T-helper 2 cell treated with Interferon-gamma antibody and Interleukin-4, amounts not matched to agents 100 ng/mL and 5 ng/mL, for 36 hours (primary cell): ENCODE results near the gene DACT3. TPM values are rescaled to one million over a fixed set of nuclear protein-coding genes. Genes with fewer than 3 reads are reported as not detected.
"Not testable (repeated sequence)": the region's sequence is repeated elsewhere in the genome, so short reads cannot be mapped to it uniquely, and the experiment has no call there.

ENCODE experiments used
- intact Hi-C: fragments of 100-400 bp; cut with micrococcal nuclease; formaldehyde crosslinking; loops from one replicate; pipeline ENCODE4 v1.15.1; 2023
- total RNA-seq: library from RNA; stranded (reverse); gene quantifications from 2 replicates; pipeline ENCODE4 v1.2.3, GENCODE V29; 2022

Gene DACT3
- total RNA-seq, 1 donor from 2014 or later, result 0.55 TPM

DNA sequence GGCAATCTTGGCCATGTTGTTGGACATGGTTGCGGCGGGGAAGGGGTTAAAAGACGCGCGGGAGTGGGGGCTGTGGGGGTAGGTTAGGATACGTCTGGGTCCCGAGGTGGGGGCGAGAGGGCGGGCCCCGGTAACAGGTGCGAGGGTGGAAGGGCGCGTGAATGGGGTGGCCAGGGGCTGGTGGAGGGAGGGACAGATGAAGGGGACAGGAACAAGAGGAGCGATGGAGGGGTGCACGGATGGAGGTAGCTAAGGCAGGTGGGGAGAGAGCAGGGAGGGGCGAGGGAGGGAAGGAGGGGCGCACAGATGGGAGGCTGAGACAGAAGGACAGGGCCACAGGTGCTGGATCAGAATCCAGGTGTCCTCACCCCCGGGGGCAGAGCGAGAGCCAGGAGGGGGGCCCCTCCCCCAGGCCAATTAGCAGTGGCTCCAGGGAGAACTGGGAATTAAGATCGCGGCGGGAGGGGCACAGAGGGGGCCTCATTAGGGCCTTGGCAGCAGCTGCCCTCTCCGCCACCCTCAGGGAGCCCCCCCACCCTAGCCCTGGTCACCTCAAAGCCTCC is 26.2 kb downstream of the DACT3 start:
- intact Hi-C loops, result loop anchor here (1.0 to 2.0 kb wide), 3 partner anchors 18 to 34 kb away; partner anchors contain the start of gene DACT3

DNA sequence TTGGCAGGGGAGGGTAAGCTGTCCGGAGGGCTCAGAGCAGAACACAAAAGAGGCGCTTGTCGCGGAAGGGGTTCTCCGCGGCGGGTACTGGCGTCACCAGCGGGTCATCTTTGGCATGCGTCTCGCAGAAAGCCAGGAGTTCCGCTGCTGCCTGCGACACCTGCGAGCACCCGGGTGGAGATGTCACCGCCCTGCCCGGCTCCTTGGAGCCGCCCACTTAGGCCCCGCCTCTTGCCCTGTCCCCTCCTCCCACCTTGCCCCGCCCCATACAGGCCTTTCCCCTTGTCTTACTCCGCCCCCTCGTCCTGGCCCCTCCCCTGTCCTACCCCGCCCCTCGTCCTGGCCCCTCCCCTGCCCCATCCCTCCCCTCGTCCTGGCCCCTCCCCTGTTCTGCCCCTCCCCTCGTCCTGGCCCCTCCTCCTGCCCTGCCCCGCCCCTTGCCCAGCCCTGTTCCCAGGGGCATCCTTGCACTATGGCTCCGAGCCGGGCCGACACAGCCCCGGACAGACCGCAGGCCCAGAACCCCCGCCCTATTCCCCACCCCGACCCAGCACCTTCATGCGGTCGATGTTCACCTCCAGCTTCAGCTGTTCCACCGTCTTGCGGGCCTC is 26.8 kb downstream of the DACT3 start:
- intact Hi-C loops, result loop anchor here (1.0 to 2.0 kb wide), 3 partner anchors 17 to 34 kb away; partner anchors contain the start of gene DACT3

- intact Hi-C loops, result no loop called here
Measured at GRCh38 chr19:46633130-46633529, 27.9 kb downstream of the DACT3 start.

DNA sequence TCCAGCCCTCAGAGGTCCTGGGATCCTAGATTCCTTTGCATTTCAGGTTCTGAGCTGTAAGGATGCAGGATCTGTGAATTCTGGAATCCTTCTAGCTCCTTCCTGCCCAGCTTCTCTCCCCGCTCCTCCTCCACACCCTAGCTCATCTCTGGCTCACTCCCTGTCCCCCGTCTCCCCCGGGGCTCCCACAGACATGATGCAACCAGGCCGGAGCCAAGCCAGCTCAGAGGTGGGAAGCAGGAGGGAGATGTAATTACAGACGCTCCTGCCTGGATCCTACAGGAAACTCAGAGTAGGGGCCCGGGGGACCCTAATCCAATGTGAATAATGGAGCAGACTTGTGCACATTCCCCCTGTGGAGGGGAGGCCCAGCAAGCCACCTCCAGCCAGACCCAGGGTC is 29.5 kb downstream of the DACT3 start:
- intact Hi-C loops, result no loop called here

DNA sequence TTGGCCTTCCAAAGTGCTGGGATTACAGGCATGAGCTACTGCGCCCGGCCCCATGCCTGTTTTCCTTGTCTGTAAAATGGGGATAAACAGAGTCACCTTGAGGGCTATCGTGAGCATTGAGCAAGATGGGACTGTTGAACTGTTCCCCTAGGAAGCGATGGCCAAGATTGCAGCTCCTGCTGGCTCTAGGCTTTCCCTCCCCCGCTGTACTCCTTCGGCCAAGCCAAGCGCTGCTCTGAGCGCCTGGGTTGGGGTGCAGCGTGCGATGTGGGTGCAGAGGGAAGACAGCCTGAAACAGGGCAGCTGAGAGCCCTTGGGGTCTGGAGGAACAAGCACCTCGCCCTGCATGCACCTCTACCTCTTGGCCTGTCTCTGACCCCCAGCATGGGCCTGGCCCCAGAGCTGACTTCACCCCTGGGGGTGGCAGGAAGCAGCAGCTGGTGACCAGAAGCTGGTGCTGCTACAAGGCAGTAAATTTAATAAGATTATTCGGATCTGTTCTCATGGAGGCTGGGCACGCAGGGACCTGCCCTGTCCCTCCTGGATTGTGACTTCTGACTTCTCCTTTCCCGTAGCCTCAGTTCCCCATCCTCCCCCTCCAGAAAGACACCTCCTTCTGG is 30.3 kb downstream of the DACT3 start:
- intact Hi-C loops, result no loop called here

- intact Hi-C loops, result no loop called here
Measured at GRCh38 chr19:46629546-46630025, 31.4 kb downstream of the DACT3 start.

GRCh38 chr19:46628970-46629369 is 32.0 kb downstream of the DACT3 start:
- intact Hi-C loops, result not testable (repeated sequence)

- intact Hi-C loops, result no loop called here
Measured at GRCh38 chr19:46626446-46626845, 34.5 kb downstream of the DACT3 start.

- intact Hi-C loops, result no loop called here
Measured at GRCh38 chr19:46625731-46626130, 35.3 kb downstream of the DACT3 start.

DNA sequence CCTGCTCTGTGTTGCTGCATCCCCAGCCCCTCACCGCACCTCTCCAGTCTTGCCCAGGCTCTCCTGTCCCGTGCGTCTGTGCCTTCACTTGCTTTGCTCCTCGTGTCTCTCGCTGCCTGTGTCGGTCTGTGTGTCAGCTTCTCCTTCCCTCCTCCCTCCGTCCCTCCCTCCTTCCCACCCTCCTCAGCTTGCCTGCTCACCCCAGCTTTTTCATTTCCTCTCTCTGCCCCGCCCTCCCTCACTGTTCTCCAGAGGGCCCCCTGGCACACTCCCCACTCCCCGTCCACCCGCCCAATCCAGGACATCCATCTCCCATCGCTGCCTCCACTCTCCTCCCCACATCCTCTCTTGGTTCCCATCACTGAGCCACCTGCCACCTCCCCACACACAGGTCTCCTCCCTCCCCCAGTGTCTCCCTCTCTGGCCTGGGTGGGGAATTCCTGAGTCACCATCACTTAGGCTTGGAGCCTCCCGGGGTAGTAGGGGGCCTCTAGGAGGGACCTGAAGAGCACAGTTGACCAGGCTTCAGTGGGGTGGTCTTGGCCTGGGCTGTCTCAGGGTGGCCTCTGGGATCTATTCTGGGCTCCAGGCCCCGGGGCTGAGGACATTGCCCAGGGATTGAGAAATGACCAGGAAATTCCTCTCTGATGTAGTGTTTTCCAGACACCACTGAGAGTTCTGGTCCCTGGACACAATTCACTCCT is 35.9 kb downstream of the DACT3 start, which contains the start of gene PTGIR:
Gene PTGIR (minus strand): TSS at position 132 of the 704 bp plus-strand sequence. CDS start 864 bp downstream, outside the sequence.
- intact Hi-C loops, result no loop called here

GRCh38 chr19:46623915-46624502 is 37.0 kb downstream of the DACT3 start:
- intact Hi-C loops, result no loop called here

- intact Hi-C loops, result no loop called here
Measured at GRCh38 chr19:46622118-46622446, 38.9 kb downstream of the DACT3 start.

DNA sequence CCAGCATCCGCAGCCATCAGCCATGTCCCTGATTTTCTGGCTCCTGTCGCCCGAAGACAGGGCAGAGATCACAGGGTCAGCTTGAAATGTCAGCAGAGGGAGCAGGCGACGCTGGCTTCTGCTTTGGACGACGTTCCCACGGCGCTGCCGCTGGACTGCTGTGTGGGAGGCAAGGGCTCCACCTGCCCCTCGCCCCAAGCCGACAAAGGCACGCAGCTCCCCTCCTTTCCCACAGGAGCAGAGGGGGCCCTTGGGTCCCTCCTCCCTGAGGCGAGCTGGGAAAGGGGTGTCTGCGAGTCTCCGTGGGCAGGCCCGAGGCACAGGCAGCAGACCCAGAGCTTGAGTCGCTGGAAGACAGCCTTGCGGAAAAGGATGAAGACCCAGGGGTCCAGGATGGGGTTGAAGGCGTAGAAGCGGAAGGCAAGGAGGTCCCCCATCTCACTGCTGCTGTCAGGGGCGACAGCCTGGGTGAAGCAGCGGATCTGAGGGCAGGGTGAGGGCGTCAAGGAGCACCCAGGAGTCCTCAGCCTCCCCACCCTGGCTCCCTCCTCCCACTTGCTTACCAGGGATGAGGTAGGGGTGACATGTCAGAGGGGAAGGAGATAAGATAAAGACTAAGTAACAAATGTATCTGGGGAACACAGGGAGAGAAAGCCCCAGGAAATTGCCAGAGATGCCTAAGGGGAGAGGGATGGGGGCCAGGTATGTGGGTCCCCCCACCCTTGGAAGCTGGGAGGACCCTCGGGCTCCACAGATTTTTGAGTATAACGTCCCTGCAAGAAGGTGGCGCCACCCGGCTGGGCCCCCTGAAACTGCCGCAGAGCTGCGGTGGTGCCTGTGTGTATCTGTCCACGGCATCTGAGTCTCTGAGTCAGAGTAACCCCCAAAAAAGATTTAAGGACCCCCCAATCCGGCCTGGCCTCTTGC is 39.5 kb downstream of the DACT3 start:
- intact Hi-C loops, result no loop called here

GRCh38 chr19:46620716-46621115 is 40.3 kb downstream of the DACT3 start:
- intact Hi-C loops, result no loop called here

DNA sequence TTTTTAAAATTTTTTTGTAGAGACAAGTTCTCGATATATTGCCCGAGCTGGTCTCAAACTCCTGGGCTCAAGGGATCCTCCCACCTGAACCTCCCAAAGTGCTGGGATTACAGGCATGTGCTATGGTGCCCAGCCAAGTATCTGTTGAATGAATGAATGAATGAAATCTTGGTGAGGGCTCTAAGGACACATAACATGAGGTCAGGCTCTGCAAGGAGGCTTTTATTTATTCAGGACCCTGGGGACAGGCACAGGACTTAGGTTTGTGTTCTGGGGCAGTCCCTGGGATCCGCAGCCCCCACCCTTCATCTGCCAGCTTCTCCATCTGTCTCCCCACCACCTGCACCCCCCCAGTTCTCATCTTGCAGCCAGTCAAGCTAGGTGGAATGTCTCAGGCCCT is 40.7 kb downstream of the DACT3 start:
- intact Hi-C loops, result no loop called here

DNA sequence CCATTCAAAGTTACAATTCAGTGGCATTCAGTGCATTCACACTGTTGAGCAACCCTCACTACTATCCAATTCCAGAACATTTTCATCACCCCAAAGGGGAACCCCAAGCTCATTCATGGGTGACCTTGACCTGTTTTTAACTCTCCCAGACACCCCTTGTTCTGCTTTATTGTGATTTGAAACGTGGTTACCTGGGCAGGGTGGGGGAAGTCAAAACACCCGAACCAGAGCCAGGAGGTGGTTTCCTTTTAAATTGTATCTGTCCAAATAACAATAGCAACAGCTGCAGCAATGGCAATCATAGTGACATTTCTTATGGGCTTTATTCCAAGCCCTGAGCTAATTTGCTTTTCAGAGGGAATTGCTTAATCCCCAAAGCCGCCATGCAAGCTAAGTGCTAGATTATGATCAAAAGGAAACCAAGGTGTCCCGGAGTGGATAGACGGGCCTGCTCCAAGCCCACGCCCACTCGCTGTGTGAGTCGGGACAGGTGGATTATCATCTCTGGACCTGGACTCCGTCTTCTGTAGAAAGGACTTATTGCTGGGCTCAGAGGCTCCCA is 42.2 kb downstream of the DACT3 start:
- intact Hi-C loops, result no loop called here

GRCh38 chr19:46617601-46618000 is 43.4 kb downstream of the DACT3 start:
- intact Hi-C loops, result loop anchor here (2.0 kb wide), 1 partner anchor 17 kb away; no protein-coding TSS in a partner anchor

GRCh38 chr19:46616631-46617322 is 44.2 kb downstream of the DACT3 start:
- intact Hi-C loops, result loop anchor here (2.0 kb wide), 1 partner anchor 18 kb away; no protein-coding TSS in a partner anchor

DNA sequence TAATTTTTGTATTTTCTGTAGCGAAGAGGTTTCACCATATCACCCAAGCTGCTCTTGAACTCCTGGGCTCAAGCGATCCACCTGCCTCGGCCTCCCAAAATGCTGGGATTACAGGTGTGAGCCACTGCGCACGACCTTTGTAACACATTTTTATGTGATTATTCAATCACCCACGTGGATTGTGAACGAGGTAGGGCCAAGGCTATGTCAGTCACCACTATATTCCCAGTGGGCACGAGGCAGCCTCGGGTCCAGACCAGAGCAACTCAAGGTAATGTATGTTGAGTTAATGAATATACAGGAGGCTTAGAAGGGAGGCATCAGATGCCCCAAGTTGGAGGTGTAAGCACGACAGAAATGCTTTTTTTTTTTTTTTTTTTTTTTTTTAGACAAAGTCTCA is 45.0 kb downstream of the DACT3 start:
- intact Hi-C loops, result loop anchor here (2.0 kb wide), 1 partner anchor 19 kb away; no protein-coding TSS in a partner anchor
